Gastroesophageal sphincter (tissue), 3 donors: Measurements from ENCODE around the gene SRRD.

ENCODE experiments used
- CTCF ChIP-seq, 4 experiments: fragments of 200-600 bp in 2 of 4; fragments of 450-650 bp in 2 of 4; sonication (generic) in 1 of 4; IDR thresholded peaks; one replicate each; pipeline ENCODE4 v1.5.1; 2017 to 2019; ENCODE audit warnings: antibody characterized with exemption in 4 of 4, mild to moderate bottlenecking in 2 of 4, moderate library complexity in 2 of 4
- POLR2A ChIP-seq, 2 donors: fragments of 450-650 bp; IDR thresholded peaks; one replicate each; pipeline ENCODE4 v1.6.1; 2017; ENCODE audit warnings: antibody characterized with exemption in 2 of 2, mild to moderate bottlenecking in 2 of 2, moderate library complexity in 1 of 2

- TF ChIP-seq CTCF (IDR thresholded peaks at IDR 0.05), result no peak
- TF ChIP-seq POLR2A (IDR thresholded peaks at IDR 0.05), result no peak
These were observed 33.8 kb downstream of the SRRD start for GRCh38 chr22:26517429-26517828.
